Karpas-422 (cell line): ENCODE data around the gene C17orf114.
A peak's percentile ranks its signal among the peaks of the same experiment; 100 is the strongest.

Source experiments
- DNase-seq: peaks from one replicate; pipeline ENCODE4 v3.0.0-alpha.2; 2015
- H2AFZ ChIP-seq: fragments of 200-600 bp; sonication (generic); 2 replicates; pipeline ENCODE4 v1.6.1; 2014; ENCODE audit warnings: antibody characterized with exemption, low read length, mixed read lengths
- H3K27ac ChIP-seq: fragments of 200-600 bp; sonication (generic); 2 replicates; pipeline ENCODE4 v1.5.1; 2014; ENCODE audit warnings: mild to moderate bottlenecking, low read length, moderate library complexity
- H3K27me3 ChIP-seq: fragments of 200-600 bp; sonication (generic); 2 replicates; pipeline ENCODE4 v1.6.1; 2014; ENCODE audit warnings: low read length, mixed read lengths
- H3K36me3 ChIP-seq: fragments of 200-600 bp; sonication (generic); 2 replicates; pipeline ENCODE4 v1.6.1; 2014; ENCODE audit warnings: low read length, mixed read lengths; ENCODE audit not compliant: insufficient read depth
- H3K4me1 ChIP-seq: fragments of 200-600 bp; sonication (generic); 2 replicates; pipeline ENCODE4 v1.6.1; 2014; ENCODE audit warnings: mild to moderate bottlenecking, low read length, mixed read lengths
- H3K4me2 ChIP-seq: fragments of 200-600 bp; sonication (generic); 2 replicates; pipeline ENCODE4 v1.6.1; 2014; ENCODE audit warnings: low read length, low read depth, mild to moderate bottlenecking; ENCODE audit not compliant: poor library complexity, severe bottlenecking
- H3K4me3 ChIP-seq: fragments of 200-600 bp; sonication (generic); 2 replicates; pipeline ENCODE4 v1.5.1; 2014; ENCODE audit warnings: mild to moderate bottlenecking, antibody characterized with exemption, low read length, mixed read lengths
- H3K79me2 ChIP-seq: fragments of 200-600 bp; sonication (generic); 2 replicates; pipeline ENCODE4 v1.6.1; 2014; ENCODE audit warnings: mild to moderate bottlenecking, low read length, mixed read lengths
- H3K9ac ChIP-seq: fragments of 200-600 bp; sonication (generic); 2 replicates; pipeline ENCODE4 v1.6.0; 2014; ENCODE audit warnings: low read length
- H3K9me2 ChIP-seq: fragments of 200-600 bp; sonication (generic), shearing (Covaris generic); replicated peaks from 2 replicates; pipeline ENCODE4 v1.6.0; 2014; ENCODE audit warnings: mild to moderate bottlenecking, low read length, moderate library complexity; ENCODE audit not compliant: insufficient read depth
- H3K9me3 ChIP-seq: fragments of 300-700, 200-600 bp; sonication (generic); 2 replicates; pipeline ENCODE4 v1.6.1; 2014; ENCODE audit warnings: low read length, mixed read lengths
- H4K20me1 ChIP-seq: fragments of 200-600 bp; sonication (generic); 2 replicates; pipeline ENCODE4 v1.6.1; 2014; ENCODE audit warnings: mild to moderate bottlenecking, antibody characterized with exemption, low read length, low read depth; ENCODE audit not compliant: insufficient read depth

C17orf114 gene

DNA sequence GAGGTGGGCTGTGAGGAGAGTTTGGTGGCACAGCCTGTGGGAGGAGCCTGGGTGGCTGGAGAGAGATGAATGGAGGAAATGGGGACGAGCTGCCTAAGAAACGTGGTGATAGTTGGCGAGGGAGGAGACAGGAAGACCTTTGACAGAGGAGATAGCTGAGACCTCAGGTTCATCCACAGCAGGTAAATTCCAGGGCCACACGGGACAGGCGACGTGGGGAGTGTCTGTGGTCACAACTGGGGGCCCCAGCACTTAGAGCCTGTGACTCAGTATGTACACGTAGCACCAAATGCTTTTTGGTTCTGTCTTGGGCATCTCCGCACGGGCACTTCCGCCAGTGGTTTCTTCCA, 38.7 kb upstream of the C17orf114 start:
- Histone ChIP-seq H3K9me3 (no peaks in the 10 kb centered on the region), H3K36me3 (no peaks in the 10 kb centered on the region), H3K4me2 (no peak overlapping the region), H3K9me2 (no peaks in the 10 kb centered on the region), H3K9ac (no peak overlapping the region), H3K79me2 (peaks cover 94% of the 10 kb centered on the region), H2AFZ (no peak overlapping the region), H3K27me3 (no peaks in the 10 kb centered on the region), H3K4me1 (peaks cover 9% of the 10 kb centered on the region), H3K27ac (no peak overlapping the region), H4K20me1 (peaks cover 17% of the 10 kb centered on the region; the same call in 1 of the 2 replicates), H3K4me3 (no peak overlapping the region)
- no peak for DNase-seq

DNA sequence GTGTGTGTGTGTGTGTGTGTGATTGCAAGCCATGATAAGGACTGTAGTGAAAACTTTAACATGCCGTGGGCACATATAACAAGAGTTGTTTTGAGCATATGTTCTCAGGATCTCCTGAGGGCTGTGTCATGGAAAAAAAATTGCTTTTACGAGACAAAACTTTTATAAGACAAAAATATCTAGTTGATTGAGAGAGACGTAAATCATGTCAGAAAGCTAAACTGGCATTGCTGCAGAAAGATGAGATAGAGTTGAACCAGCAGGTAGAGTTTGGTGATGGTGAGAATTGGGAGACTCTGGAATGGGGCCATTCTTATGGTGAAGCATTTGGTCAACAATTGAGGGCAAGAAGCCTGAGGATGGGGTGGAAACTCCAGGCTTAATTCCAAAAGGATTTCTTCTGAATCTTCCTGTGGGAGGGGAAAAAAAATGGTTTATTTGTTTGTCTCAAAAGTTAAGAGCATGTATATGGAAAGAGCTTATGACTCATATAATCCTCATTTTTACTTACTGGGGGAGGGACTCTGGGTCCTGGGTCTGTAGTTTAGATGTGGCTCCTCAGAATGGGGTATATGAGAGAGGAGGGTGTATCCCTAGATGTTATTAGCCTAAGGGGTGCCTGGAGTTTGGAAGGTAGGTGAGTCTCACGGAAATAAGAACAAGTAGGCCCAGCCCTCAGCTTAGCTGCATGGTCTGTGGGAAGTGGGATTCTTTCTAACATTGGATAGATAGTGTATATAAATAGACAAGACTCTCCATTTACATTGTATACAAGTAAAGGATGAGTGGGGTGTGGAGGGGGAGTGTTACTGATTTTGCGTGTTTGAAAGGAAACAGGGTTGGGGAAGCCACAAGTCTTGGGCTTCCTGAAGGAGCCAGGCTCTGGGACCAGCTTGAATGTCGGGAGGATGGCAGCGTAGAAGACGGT, 38.1 kb upstream of the C17orf114 start:
- Histone ChIP-seq H3K79me2 (peaks cover 94% of the 10 kb centered on the region), H3K4me1 (peaks cover 13% of the 10 kb centered on the region), H3K4me2 (no peak overlapping the region)

GRCh38 chr17:4839221-4839620, 37.1 kb upstream of the C17orf114 start:
- H3K36me3 ChIP-seq: no peaks in the 10 kb centered on the region
- H2AFZ ChIP-seq: no peak overlapping the region
- peaks cover 14% of the 10 kb centered on the region for H3K4me1 ChIP-seq
- H3K9me2 ChIP-seq: no peaks in the 10 kb centered on the region
- no peaks in the 10 kb centered on the region for H3K27me3 ChIP-seq
- H3K4me2 ChIP-seq: no peak overlapping the region
- H3K9me3 ChIP-seq: no peaks in the 10 kb centered on the region
- H3K9ac ChIP-seq: no peak overlapping the region
- no peak overlapping the region for H3K4me3 ChIP-seq
- peaks cover 94% of the 10 kb centered on the region for H3K79me2 ChIP-seq
- DNase-seq: no peak
- H3K27ac ChIP-seq: no peak overlapping the region
- peaks cover 20% of the 10 kb centered on the region; the same call in 1 of the 2 replicates for H4K20me1 ChIP-seq

More for the DNA sequence above, 38.1 kb upstream of the C17orf114 start:
- Histone ChIP-seq H3K27ac (no peak overlapping the region), H3K9me3 (no peaks in the 10 kb centered on the region), H3K27me3 (no peaks in the 10 kb centered on the region), H3K9ac (no peak overlapping the region), H4K20me1 (peaks cover 20% of the 10 kb centered on the region; the same call in 1 of the 2 replicates), H3K9me2 (no peaks in the 10 kb centered on the region), H2AFZ (no peak overlapping the region), H3K4me3 (no peak overlapping the region), H3K36me3 (no peaks in the 10 kb centered on the region)
- DNase-seq: no peak

DNA sequence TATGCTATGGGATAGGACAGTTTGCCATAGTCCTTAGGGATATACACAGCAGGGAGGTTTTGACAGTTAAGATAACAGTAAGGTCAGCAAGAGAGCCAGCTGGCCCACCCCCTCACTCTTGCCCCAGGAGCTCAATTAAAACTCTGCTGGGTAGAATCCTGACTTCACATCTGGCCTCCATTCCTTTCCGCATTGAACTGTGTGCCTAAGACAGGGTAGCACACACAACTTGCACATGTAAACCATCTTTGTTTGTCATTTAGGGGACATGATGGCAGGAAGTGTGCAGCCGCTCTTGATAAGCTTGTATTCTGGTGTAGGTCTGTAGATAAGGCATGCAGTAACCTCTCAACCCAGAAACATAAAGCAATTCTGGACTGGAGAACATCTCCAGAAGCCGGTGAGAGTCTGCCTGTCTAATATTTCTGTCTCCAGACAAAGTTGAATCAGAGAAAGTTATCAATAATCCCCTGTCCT, 36.2 kb upstream of the C17orf114 start:
- Histone ChIP-seq H3K9me2 (no peaks in the 10 kb centered on the region), H3K36me3 (no peaks in the 10 kb centered on the region), H3K27ac (no peak overlapping the region), H3K4me2 (no peak overlapping the region), H3K27me3 (no peaks in the 10 kb centered on the region), H3K4me1 (peaks cover 16% of the 10 kb centered on the region), H3K9me3 (no peaks in the 10 kb centered on the region), H2AFZ (no peak overlapping the region), H3K4me3 (no peak overlapping the region), H3K79me2 (peaks cover 94% of the 10 kb centered on the region), H3K9ac (no peak overlapping the region), H4K20me1 (peaks cover 20% of the 10 kb centered on the region; the same call in 1 of the 2 replicates)
- DNase-seq: no peak

GRCh38 chr17:4837471-4838308, 35.6 kb upstream of the C17orf114 start:
- no peak overlapping the region for H3K27ac ChIP-seq
- no peak for DNase-seq
- peaks cover 90% of the 10 kb centered on the region for H3K79me2 ChIP-seq
- H3K36me3 ChIP-seq: no peaks in the 10 kb centered on the region
- H3K4me3 ChIP-seq: no peak overlapping the region
- H2AFZ ChIP-seq: no peak overlapping the region
- no peak overlapping the region for H3K9ac ChIP-seq
- no peaks in the 10 kb centered on the region for H3K9me2 ChIP-seq
- H4K20me1 ChIP-seq: peaks cover 20% of the 10 kb centered on the region; the same call in 1 of the 2 replicates
- H3K4me2 ChIP-seq: no peak overlapping the region
- H3K4me1 ChIP-seq: peaks cover 18% of the 10 kb centered on the region
- no peaks in the 10 kb centered on the region for H3K9me3 ChIP-seq
- H3K27me3 ChIP-seq: no peaks in the 10 kb centered on the region

- Histone ChIP-seq H3K9me2 (no peaks in the 10 kb centered on the region), H3K4me2 (no peak overlapping the region), H3K4me1 (peaks cover 18% of the 10 kb centered on the region), H3K79me2 (peaks cover 78% of the 10 kb centered on the region), H4K20me1 (peaks cover 17% of the 10 kb centered on the region; the same call in 1 of the 2 replicates), H3K9me3 (no peaks in the 10 kb centered on the region), H3K9ac (no peak overlapping the region), H3K27me3 (no peaks in the 10 kb centered on the region), H3K27ac (no peak overlapping the region), H2AFZ (no peak overlapping the region), H3K36me3 (no peaks in the 10 kb centered on the region), H3K4me3 (no peak overlapping the region)
- DNase-seq: no peak
These were observed 34.1 kb upstream of the C17orf114 start for GRCh38 chr17:4836221-4836620.

- Histone ChIP-seq H3K9me2 (no peaks in the 10 kb centered on the region), H3K9me3 (no peaks in the 10 kb centered on the region), H3K4me3 (peak overlapping the region; percentile 89), H3K79me2 (peaks cover 62% of the 10 kb centered on the region), H3K9ac (peak overlapping the region; percentile 88), H3K4me2 (peak overlapping the region; percentile 82), H3K27me3 (no peaks in the 10 kb centered on the region), H3K4me1 (peaks cover 18% of the 10 kb centered on the region), H4K20me1 (peaks cover 9% of the 10 kb centered on the region; the same call in 1 of the 2 replicates), H2AFZ (no peak overlapping the region), H3K36me3 (no peaks in the 10 kb centered on the region), H3K27ac (no peak overlapping the region; the same call in 1 of the 2 replicates)
- DNase-seq: no peak
These were observed 32.5 kb upstream of the C17orf114 start for GRCh38 chr17:4834681-4835020.
